GM12878 (cell line): ENCODE results near the gene RAC3. TPM values are rescaled to one million over a fixed set of nuclear protein-coding genes. Genes with fewer than 3 reads are reported as not detected.

Experiments used
- BHLHE40 ChIP-seq, 2 experiments: fragments of 450-650 bp in 1 of 2; IDR thresholded peaks; 2 replicates each; pipeline ENCODE4 v1.6.1; 2011 to 2017; ENCODE audit warnings: low read depth in 2 of 2, borderline replicate concordance in 1 of 2, improper control_type of control experiment in 1 of 2, low read length in 1 of 2, mild to moderate bottlenecking in 1 of 2
- CHD2 ChIP-seq: IDR thresholded peaks from 2 replicates; pipeline ENCODE4 v1.6.1; 2011; ENCODE audit warnings: low read depth, low read length, improper control_type of control experiment, borderline replicate concordance
- GATAD2B ChIP-seq: fragments of 450-650 bp; conservative IDR thresholded peaks from 2 replicates; pipeline ENCODE4 v1.6.1; 2017; ENCODE audit warnings: low read depth, mild to moderate bottlenecking, moderate library complexity
- HDAC2 ChIP-seq: fragments of 200-600 bp; sonication (generic); IDR thresholded peaks from 2 replicates; pipeline ENCODE4 v1.6.1; 2017
- HDAC6 ChIP-seq: fragments of 200-600 bp; sonication (generic); IDR thresholded peaks from one replicate; pipeline ENCODE4 v1.8.0; 2017; ENCODE audit warnings: antibody characterized with exemption; ENCODE audit not compliant: unreplicated experiment
- IKZF1 ChIP-seq: fragments of 450-650 bp; conservative IDR thresholded peaks from 2 replicates; pipeline ENCODE4 v1.6.1; 2017; ENCODE audit warnings: antibody characterized with exemption, mild to moderate bottlenecking
- IKZF2 ChIP-seq, 2 experiments: fragments of 450-650 bp; IDR thresholded peaks; 2 replicates each; pipeline ENCODE4 v1.6.1; 2017; ENCODE audit warnings: mild to moderate bottlenecking in 2 of 2, moderate library complexity in 2 of 2
- LARP7 ChIP-seq: fragments of 450-650 bp; IDR thresholded peaks from 2 replicates; pipeline ENCODE4 v1.6.1; 2017; ENCODE audit warnings: mild to moderate bottlenecking
- ZBTB33 ChIP-seq: fragments of 450-650 bp; IDR thresholded peaks from 2 replicates; pipeline ENCODE4 v1.6.1; 2017; ENCODE audit warnings: mild to moderate bottlenecking
- polyA plus RNA-seq, 11 experiments: library from polyadenylated mRNA; depleted of rRNA in 4 of 11; unstranded in 6 of 11; stranded (reverse) in 5 of 11; fragments of >200 nt; fragmentation: Nextera tagmentation in 4 of 11; fragmentation: Illumina TruSeq in 1 of 11; extraction: Ambion mirVana in 4 of 11; extraction: Trizol in 1 of 11; gene quantifications; 1 replicate in 1 of 11; 2 replicates in 10 of 11; pipeline versions ENCODE4 v1.2.1 to v1.2.3, GENCODE V29; 2011 to 2016; ENCODE audit warnings: inconsistent platforms in 2 of 11, missing spikeins in 2 of 11, low read depth in 1 of 11
- total RNA-seq, 4 experiments: library from RNA; depleted of rRNA in 3 of 4; stranded (reverse); fragments of >200 nt in 3 of 4; fragmentation: Illumina TruSeq in 1 of 4; extraction: Trizol in 1 of 4; gene quantifications; 2 replicates each; pipeline versions ENCODE4 v1.2.1 to v1.2.3, GENCODE V29; 2013 to 2021
- TF ChIP-seq, protein P1 (sequence below), 3 experiments: IDR thresholded peaks in 2 of 3; conservative IDR thresholded peaks in 1 of 3; 2 replicates each; pipeline ENCODE4 v1.5.1; 2011; ENCODE audit warnings: low read depth in 3 of 3, low read length in 3 of 3, mild to moderate bottlenecking in 3 of 3, control low read depth in 2 of 3, moderate library complexity in 2 of 3, inconsistent platforms in 1 of 3, mixed read lengths in 1 of 3; ENCODE audit not compliant: control insufficient read depth in 2 of 3, insufficient read depth in 1 of 3; ENCODE audit errors: extremely low read depth in 1 of 3

RAC3 gene
- total and polyA plus RNA-seq, 10 of the 15 experiments (the other 5 are each of a cell fraction or from before 2014, with no cell fraction given), result 0.11 to 32.9 (median 6.7) TPM

GRCh38 chr17:82030470-82031302, 792 bp upstream of the RAC3 start (continued):
- TF ChIP-seq ZBTB33 (peak; percentile 91), LARP7 (peak; percentile 44; the same call in 1 of the 2 replicates), IKZF2 (IDR thresholded peaks at IDR 0.05) (peak; percentile 47 to 57; a peak in 3 of 4 replicates), IKZF1 (peak; percentile 82), HDAC6 (peak; percentile 29), CHD2 (0 out of 2 replicates have a peak, but pooled peaks have one; percentile 15), GATAD2B (peak; percentile 58), HDAC2 (0 out of 2 replicates have a peak, but pooled peaks have one; percentile 76), BHLHE40 (IDR thresholded peaks at IDR 0.05; ENCODE audit: borderline replicate concordance in 1 of 2, low read depth in 2 of 2, low read length in 1 of 2) (peak; percentile 53 to 54; a peak in 2 of 4 replicates)
- TF ChIP-seq, protein P1, sequence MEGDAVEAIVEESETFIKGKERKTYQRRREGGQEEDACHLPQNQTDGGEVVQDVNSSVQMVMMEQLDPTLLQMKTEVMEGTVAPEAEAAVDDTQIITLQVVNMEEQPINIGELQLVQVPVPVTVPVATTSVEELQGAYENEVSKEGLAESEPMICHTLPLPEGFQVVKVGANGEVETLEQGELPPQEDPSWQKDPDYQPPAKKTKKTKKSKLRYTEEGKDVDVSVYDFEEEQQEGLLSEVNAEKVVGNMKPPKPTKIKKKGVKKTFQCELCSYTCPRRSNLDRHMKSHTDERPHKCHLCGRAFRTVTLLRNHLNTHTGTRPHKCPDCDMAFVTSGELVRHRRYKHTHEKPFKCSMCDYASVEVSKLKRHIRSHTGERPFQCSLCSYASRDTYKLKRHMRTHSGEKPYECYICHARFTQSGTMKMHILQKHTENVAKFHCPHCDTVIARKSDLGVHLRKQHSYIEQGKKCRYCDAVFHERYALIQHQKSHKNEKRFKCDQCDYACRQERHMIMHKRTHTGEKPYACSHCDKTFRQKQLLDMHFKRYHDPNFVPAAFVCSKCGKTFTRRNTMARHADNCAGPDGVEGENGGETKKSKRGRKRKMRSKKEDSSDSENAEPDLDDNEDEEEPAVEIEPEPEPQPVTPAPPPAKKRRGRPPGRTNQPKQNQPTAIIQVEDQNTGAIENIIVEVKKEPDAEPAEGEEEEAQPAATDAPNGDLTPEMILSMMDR (IDR thresholded peaks at IDR 0.05 in 2 of 3, conservative IDR thresholded peaks at IDR 0.05 in 1 of 3; ENCODE audit: control insufficient read depth in 2 of 3, extremely low read depth in 1 of 3, insufficient read depth in 1 of 3, low read depth in 3 of 3, low read length in 3 of 3), result peak; percentile 77 to 95 (median 94); a peak in 5 of 6 replicates
